ENCODE data around the gene FBF1.
"Not testable (repeated sequence)": the region's sequence is repeated elsewhere in the genome, so short reads cannot be mapped to it uniquely, and the experiment has no call there.

Gene FBF1

GRCh38 chr17:75874323-75875181 lies 66.3 kb downstream of the FBF1 start:
- DNase-seq, result no peak

GRCh38 chr17:75873587-75874322 lies 67.1 kb downstream of the FBF1 start:
- no peak for DNase-seq

GRCh38 chr17:75872434-75873351 lies 68.1 kb downstream of the FBF1 start:
- DNase-seq, result peak; percentile 49

GRCh38 chr17:75870228-75870627 lies 70.6 kb downstream of the FBF1 start:
- DNase-seq, result not testable (repeated sequence)

GRCh38 chr17:75869282-75870141 lies 71.3 kb downstream of the FBF1 start:
- DNase-seq, result no peak

- DNase-seq, result not testable (repeated sequence)
Observed at GRCh38 chr17:75868730-75869281, 72.0 kb downstream of the FBF1 start.

- DNase-seq, result not testable (repeated sequence)
Observed at GRCh38 chr17:75865404-75866188, 75.2 kb downstream of the FBF1 start.

GRCh38 chr17:75864887-75865286 lies 76.0 kb downstream of the FBF1 start:
- DNase-seq, result not testable (repeated sequence)

GRCh38 chr17:75864448-75864871 lies 76.4 kb downstream of the FBF1 start:
- peak; percentile 54 for DNase-seq

- no peak for DNase-seq
Observed at GRCh38 chr17:75861927-75862317, 78.9 kb downstream of the FBF1 start.
